ENCODE measurements around the gene RAPGEF1.

RAPGEF1 gene

GRCh38 chr9:131557855-131558548, 181.9 kb downstream of the RAPGEF1 start:
- H3K27me3 ChIP-seq (ENCODE audit: insufficient read depth, poor library complexity, severe bottlenecking): no peaks in the 10 kb centered on the region
- ATAC-seq (ENCODE audit: low read depth) (no peak), DNase-seq (ENCODE audit: low spot score) (no peak)
- H3K9me3 ChIP-seq (ENCODE audit: severe bottlenecking): no peaks in the 10 kb centered on the region
- no peak overlapping the region for H3K4me3 ChIP-seq (ENCODE audit: severe bottlenecking)
- peaks cover 3% of the 10 kb centered on the region for H3K4me1 ChIP-seq (ENCODE audit: insufficient read depth, poor library complexity, severe bottlenecking)
- no peak overlapping the region for H3K27ac ChIP-seq (ENCODE audit: poor library complexity, severe bottlenecking)
- no peaks in the 10 kb centered on the region for H3K36me3 ChIP-seq (ENCODE audit: low read depth)
- no peak for TF ChIP-seq CTCF (IDR thresholded peaks at IDR 0.05; ENCODE audit: poor library complexity, severe bottlenecking)

- Histone ChIP-seq H3K27me3 (ENCODE audit: insufficient read depth, poor library complexity, severe bottlenecking) (no peaks in the 10 kb centered on the region), H3K36me3 (ENCODE audit: low read depth) (no peaks in the 10 kb centered on the region), H3K27ac (ENCODE audit: poor library complexity, severe bottlenecking) (no peak overlapping the region), H3K4me1 (ENCODE audit: insufficient read depth, poor library complexity, severe bottlenecking) (no peaks in the 10 kb centered on the region), H3K9me3 (ENCODE audit: severe bottlenecking) (no peaks in the 10 kb centered on the region), H3K4me3 (ENCODE audit: severe bottlenecking) (no peak overlapping the region)
- TF ChIP-seq CTCF (IDR thresholded peaks at IDR 0.05; ENCODE audit: poor library complexity, severe bottlenecking): no peak
- DNase-seq (ENCODE audit: low spot score) (peak; percentile 47), ATAC-seq (ENCODE audit: low read depth) (no peak)
These were observed 183.8 kb downstream of the RAPGEF1 start for GRCh38 chr9:131555841-131556673.

- TF ChIP-seq CTCF (IDR thresholded peaks at IDR 0.05; ENCODE audit: poor library complexity, severe bottlenecking): no peak
- ATAC-seq (ENCODE audit: low read depth): no peak
- Histone ChIP-seq H3K9me3 (ENCODE audit: severe bottlenecking) (no peaks in the 10 kb centered on the region), H3K4me1 (ENCODE audit: insufficient read depth, poor library complexity, severe bottlenecking) (no peaks in the 10 kb centered on the region), H3K27ac (ENCODE audit: poor library complexity, severe bottlenecking) (no peak overlapping the region), H3K4me3 (ENCODE audit: severe bottlenecking) (no peak overlapping the region), H3K27me3 (ENCODE audit: insufficient read depth, poor library complexity, severe bottlenecking) (peaks cover under 1% of the 10 kb centered on the region), H3K36me3 (ENCODE audit: low read depth) (no peaks in the 10 kb centered on the region)
- peak; percentile 52 for DNase-seq (ENCODE audit: low spot score)
These were observed 185.0 kb downstream of the RAPGEF1 start for GRCh38 chr9:131554843-131555351.

- no peaks in the 10 kb centered on the region for H3K36me3 ChIP-seq (ENCODE audit: low read depth)
- no peaks in the 10 kb centered on the region for H3K4me1 ChIP-seq (ENCODE audit: insufficient read depth, poor library complexity, severe bottlenecking)
- ATAC-seq (ENCODE audit: low read depth) (no peak), DNase-seq (ENCODE audit: low spot score) (no peak)
- no peak overlapping the region for H3K4me3 ChIP-seq (ENCODE audit: severe bottlenecking)
- no peak for TF ChIP-seq CTCF (IDR thresholded peaks at IDR 0.05; ENCODE audit: poor library complexity, severe bottlenecking)
- peaks cover 3% of the 10 kb centered on the region for H3K27me3 ChIP-seq (ENCODE audit: insufficient read depth, poor library complexity, severe bottlenecking)
- H3K9me3 ChIP-seq (ENCODE audit: severe bottlenecking): no peaks in the 10 kb centered on the region
- no peak overlapping the region for H3K27ac ChIP-seq (ENCODE audit: poor library complexity, severe bottlenecking)
These were observed 185.6 kb downstream of the RAPGEF1 start for GRCh38 chr9:131554087-131554842.

Measured in RWPE2 (cell line).